HL-60 (cell line): Measurements from ENCODE around the gene AGAP4.
"Not testable (repeated sequence)": the region's sequence is repeated elsewhere in the genome, so short reads cannot be mapped to it uniquely, and the experiment has no call there.

Experiments used
- DNase-seq, 2 experiments: peaks; one replicate each; pipeline ENCODE4 v3.0.0-alpha.2; 2010 to 2020; ENCODE audit warnings: low read depth in 1 of 2, low spot score in 1 of 2
- H3K27ac ChIP-seq: fragments of 250-450 bp; sonication (Bioruptor Pico); replicated peaks from 2 replicates; pipeline ENCODE4 v1.5.1; 2020; ENCODE audit warnings: mild to moderate bottlenecking, moderate library complexity
- H3K27me3 ChIP-seq: fragments of 250-450 bp; sonication (Bioruptor Pico); 2 replicates; pipeline ENCODE4 v1.5.1; 2021; ENCODE audit warnings: mild to moderate bottlenecking, moderate library complexity; ENCODE audit not compliant: insufficient read depth, poor library complexity, severe bottlenecking
- H3K4me3 ChIP-seq: replicated peaks from 2 replicates; pipeline ENCODE4 v1.5.1; 2011; ENCODE audit warnings: mild to moderate bottlenecking, control low read depth, low read length; ENCODE audit not compliant: insufficient read depth
- SPI1 ChIP-seq: IDR thresholded peaks from 2 replicates; pipeline ENCODE4 v1.6.1; 2012; ENCODE audit warnings: low read depth, mild to moderate bottlenecking, borderline replicate concordance
- long read RNA-seq: library from polyadenylated mRNA; unstranded; transcript quantifications from one replicate; pipeline ENCODE4 v2.0.0, GENCODE V29; 2020

Gene AGAP4
- long read RNA-seq, partial matches to known transcripts, result 2 of 6 reads
- long read RNA-seq, other reads (novel, unspliced or antisense), result 4 of 6 reads

DNA sequence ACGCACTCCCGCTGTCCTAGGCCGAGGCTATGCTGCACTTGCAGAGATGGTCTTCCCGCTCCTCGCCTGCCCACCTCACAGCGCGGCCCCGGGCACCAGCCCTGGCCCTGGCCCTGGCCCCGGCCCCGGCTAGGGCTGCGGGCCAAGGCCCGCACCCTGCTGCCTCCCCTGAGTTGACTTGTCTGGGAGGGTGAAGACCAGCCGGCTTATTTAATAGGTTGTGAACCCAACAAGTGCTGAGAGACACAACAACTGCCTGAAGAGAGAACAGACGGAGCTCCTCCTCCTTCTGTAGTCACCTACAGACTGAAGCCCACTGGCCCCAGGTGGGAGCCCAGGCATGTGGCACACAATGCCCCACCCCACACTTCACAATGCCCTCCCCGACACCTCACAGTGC lies at the start of gene AGAP4:
TSS of gene AGAP4 (minus strand) at position 101 of the 400 bp plus-strand sequence. CDS start 153 bp downstream, outside the sequence.
- H3K4me3 ChIP-seq, result not testable (repeated sequence)

DNA sequence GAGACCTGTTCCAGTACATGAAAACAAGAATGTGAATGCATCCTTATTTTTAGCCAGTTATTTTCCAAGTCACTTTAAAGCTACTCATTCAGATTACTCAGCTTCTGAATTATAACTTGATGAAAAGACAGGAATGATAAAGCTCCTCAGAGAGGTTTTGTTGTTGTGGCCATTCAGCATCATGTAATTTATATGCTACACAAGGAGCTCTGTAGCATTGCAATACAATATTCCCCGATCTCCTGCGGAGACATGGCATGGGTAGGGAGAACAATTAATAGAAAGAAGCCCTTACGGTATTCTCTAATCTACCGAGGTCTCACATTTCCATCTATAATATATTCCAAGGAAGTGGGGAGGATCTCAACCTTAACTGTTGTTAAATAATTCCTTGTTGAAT lies 43.4 kb upstream of the AGAP4 start:
- H3K27me3 ChIP-seq, H3K4me3 ChIP-seq, H3K27ac ChIP-seq, DNase-seq: not testable (repeated sequence)

More for the DNA sequence above, at the start of gene AGAP4:
- not testable (repeated sequence) for H3K27me3 ChIP-seq, DNase-seq, H3K27ac ChIP-seq

DNA sequence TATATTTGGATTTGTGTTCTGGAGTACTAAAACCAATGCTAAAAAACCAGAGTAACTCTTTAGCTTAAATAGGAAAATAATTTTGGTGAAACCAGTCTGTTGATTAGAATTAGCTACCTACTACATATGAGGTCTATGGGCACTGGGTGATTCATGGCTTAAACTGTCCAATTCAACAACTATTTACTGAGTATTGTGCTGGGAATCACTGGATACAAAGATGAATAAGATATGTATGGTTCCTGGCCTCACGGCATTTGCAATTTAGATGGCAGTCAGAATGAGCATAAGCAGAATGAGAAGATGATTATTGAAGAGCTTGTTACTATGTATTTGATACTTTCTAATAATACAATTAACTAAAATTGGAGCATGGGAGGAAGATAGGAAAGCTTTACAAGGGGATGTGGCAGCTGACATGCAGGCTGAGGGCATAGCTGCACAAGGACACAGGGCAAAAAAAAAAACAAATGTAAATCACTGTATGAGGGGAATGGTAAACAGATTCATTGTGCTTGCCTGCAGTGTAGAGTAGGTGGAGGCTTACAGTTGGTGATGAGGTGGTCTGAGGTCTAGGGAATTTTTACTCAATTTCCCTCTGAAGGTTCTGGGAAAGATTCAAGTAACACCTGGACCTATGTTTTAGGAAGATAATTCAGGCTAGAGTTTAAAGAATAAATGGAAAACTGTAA lies 42.4 kb upstream of the AGAP4 start:
- H3K27me3 ChIP-seq, DNase-seq, H3K4me3 ChIP-seq, H3K27ac ChIP-seq: not testable (repeated sequence)

DNA sequence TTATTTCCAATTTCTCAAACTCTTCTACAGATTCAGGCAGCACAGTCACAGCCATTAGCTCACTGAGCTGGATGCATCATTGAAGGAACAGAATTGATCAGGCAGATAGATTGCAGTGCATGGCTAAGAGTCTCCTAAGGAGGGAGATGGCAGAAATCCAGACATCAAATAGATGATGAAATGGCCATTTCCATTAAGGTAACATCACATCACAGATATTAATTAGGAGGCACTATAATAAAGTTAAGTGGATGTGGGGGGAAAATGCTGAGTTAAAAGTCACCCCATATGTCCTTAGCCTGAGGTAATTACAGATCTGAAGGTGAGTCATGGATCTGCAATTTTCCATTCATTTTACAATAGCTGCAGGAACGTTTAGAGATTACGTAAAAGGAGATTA lies 35.6 kb upstream of the AGAP4 start:
- not testable (repeated sequence) for DNase-seq, H3K4me3 ChIP-seq, H3K27me3 ChIP-seq, H3K27ac ChIP-seq

DNA sequence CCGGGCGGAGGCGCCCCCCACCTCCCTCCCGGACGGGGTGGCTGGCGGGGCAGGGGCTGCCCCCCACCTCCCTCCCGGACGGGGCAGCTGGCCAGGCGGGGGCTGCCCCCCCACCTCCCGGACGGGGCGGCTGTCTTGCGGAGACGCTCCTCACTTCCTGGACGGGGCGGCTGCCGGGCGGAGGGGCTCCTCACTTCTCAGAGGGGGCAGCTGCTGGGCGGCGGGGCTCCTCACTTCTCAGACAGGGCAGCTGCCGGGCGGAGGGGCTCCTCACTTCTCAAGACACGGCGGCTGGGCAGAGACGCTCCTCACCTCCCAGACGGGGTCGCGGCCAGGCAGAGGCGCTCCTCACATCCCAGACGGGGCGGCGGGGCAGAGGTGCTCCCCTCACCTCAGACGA lies 18.1 kb upstream of the AGAP4 start:
- not testable (repeated sequence) for H3K27ac ChIP-seq, DNase-seq

DNA sequence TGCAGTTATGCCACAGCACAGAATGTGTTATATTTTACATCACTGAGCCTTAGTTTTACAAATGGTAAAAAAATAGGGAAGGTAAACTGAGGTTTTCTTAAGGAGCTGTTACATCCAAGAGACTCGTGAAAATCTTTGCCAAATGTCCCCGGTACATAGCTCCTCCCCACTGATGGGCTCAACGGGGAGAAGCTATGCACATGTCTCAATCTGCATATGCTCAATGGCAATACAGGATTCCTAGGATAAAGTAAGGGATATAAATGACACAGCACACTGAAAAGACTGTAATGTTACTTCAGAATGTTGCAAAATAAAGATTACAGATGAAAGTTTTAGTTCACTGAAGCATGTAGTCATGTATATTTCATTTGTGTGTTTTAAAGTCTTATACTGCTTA lies 17.0 kb upstream of the AGAP4 start:
- not testable (repeated sequence) for H3K4me3 ChIP-seq, H3K27me3 ChIP-seq, DNase-seq, H3K27ac ChIP-seq

More for the DNA sequence above, 18.1 kb upstream of the AGAP4 start:
- H3K27me3 ChIP-seq, H3K4me3 ChIP-seq: not testable (repeated sequence)

DNA sequence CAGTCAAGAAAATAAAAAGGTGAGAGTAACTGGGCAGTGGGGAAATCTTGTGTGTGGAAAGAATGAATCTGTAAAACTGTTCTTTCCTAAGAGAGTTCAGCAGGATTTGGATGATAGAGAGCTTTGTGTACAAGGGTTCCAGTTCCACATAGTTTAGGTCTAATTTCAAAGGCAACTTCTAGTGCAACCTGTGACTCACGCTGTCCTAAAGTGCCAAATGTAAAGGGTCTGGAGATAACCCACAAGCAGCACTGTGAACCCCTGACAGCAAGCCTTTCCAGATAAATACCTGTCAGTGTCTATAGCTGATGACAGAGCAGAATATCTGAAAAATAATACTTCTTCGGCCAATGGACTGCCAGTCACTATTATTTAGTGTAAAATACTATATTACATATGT lies 16.3 kb upstream of the AGAP4 start:
- not testable (repeated sequence) for H3K27ac ChIP-seq, H3K4me3 ChIP-seq, DNase-seq, H3K27me3 ChIP-seq

DNA sequence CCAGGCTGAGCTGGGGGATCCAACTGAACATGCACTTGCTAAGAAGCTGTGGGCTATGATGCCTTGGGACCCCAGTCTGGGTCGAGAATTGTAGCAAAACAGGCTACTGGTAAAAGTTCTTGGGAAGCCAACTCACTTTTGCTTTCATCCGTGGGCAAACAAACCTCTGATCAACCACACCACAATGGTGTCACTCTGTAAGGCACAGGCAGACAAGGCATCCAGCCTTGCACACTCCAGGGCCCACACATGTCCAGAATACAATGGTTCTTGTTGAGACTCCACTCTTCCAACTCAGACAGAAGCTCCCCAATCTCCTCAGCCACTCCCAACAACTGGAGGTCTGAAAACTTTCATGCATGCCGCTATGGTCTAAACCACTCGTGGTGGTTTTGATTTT lies 10.6 kb upstream of the AGAP4 start:
- H3K27me3 ChIP-seq, H3K27ac ChIP-seq, H3K4me3 ChIP-seq, DNase-seq: not testable (repeated sequence)

DNA sequence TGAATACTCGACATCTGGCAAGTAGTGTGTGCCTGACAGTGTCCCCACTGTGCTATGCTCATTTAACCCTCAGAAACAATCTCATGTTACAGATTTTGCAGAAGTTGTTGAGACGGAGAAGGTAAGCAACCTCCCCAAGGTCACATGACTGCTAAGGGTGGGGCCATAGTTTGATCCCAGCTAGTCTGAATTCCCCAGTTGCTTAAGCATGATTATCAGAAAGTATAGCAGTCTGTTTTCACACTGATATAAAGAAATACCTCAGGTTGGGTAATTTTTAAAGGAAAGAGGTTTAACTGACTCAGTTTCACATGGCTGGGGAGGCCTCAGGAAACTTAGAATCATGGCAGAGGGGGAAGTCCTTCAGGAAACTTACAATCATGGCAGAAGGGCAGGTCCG lies 1.2 kb upstream of the AGAP4 start:
- not testable (repeated sequence) for H3K4me3 ChIP-seq, H3K27ac ChIP-seq, H3K27me3 ChIP-seq
- DNase-seq, result peak in 1 of 2 experiments; percentile 13

DNA sequence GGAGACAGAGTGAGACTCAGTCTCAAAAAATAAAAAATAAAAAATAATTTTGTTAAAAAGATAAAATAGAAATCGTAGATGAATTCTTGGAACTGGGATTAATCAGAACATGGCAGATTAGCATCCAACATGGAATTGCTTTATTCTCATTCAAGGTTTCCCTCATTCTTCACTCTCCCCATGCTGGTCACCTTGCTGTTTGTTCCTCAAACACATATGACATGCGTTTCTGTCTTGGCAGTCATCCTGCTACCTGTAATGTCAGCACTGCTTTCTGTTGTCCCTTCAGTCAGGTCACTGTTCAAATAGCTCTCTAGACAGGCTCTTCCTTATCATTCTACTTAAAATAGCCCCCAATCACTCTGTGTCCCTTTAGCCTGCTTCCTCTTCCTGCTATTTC lies 24.4 kb downstream of the AGAP4 start:
- not testable (repeated sequence) for DNase-seq, H3K4me3 ChIP-seq, H3K27ac ChIP-seq, H3K27me3 ChIP-seq

DNA sequence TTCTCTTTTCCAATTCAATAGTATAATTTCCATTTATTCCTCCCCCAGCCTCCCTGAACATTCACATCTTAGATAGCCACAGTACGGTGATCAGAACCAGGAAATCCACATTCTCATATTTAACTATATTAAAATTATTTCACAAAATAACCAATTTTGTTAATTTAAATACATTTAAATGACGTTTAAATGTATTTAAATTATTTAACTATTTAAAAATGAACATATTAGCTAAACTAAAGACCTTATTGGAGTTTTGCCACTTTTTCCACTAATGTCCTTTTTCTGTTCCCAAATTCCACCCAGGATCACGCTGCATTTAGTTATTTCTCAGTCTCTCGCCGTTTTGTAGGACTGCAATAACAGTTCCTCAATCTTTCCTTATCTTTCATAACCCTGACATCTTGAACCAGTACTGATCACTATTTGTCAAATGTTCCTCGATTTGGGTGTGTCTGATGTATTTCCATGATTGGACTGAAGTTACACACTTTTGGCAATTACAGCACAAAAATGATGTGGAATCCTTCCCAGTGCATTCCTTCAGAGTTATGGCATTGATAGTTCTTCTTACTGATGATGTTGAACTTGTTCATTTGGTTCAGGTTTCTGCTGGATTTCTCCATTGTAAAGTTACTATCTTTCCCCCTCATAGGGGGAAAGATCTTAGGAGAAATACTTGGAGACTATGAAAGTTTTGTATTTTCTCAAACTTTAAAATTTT lies 27.0 kb downstream of the AGAP4 start:
- DNase-seq, H3K4me3 ChIP-seq, H3K27me3 ChIP-seq: not testable (repeated sequence)
- peak overlapping the region; percentile 1; the same call in 1 of the 2 replicates for H3K27ac ChIP-seq
- peak; percentile 8; the same call in 1 of the 2 replicates for TF ChIP-seq SPI1
